Mesenchymal stem cell (in vitro differentiated cells and primary cell): ENCODE results near the gene PCSK6.

ENCODE experiments used
- DNase-seq: peaks from one replicate; pipeline ENCODE4 v3.0.0-alpha.2; 2013
- H2AFZ ChIP-seq: one replicate; pipeline ENCODE4 v1.6.1; 2013; ENCODE audit warnings: low read depth, mild to moderate bottlenecking, control low read depth, inconsistent platforms, low read length, moderate library complexity
- H2AK5ac ChIP-seq: 2 replicates; pipeline ENCODE4 v1.6.1; 2013; ENCODE audit warnings: low read length, moderate library complexity, mild to moderate bottlenecking, inconsistent platforms; ENCODE audit not compliant: severe bottlenecking
- H2BK120ac ChIP-seq: one replicate; pipeline ENCODE4 v1.6.1; 2013; ENCODE audit warnings: low read depth, mild to moderate bottlenecking, inconsistent platforms, low read length, moderate library complexity
- H2BK12ac ChIP-seq, 2 experiments: one replicate each; pipeline ENCODE4 v1.6.1; 2013; ENCODE audit warnings: inconsistent platforms in 2 of 2, low read length in 2 of 2, mild to moderate bottlenecking in 2 of 2, moderate library complexity in 2 of 2, control low read depth in 1 of 2
- H2BK15ac ChIP-seq: one replicate; pipeline ENCODE4 v1.6.1; 2013; ENCODE audit warnings: mild to moderate bottlenecking, low read depth, inconsistent platforms; ENCODE audit not compliant: poor library complexity, severe bottlenecking
- H2BK5ac ChIP-seq: 2 replicates; pipeline ENCODE4 v1.6.1; 2013; ENCODE audit warnings: low read depth, mild to moderate bottlenecking, low read length, control low read depth, inconsistent platforms; ENCODE audit not compliant: poor library complexity, severe bottlenecking
- H3K14ac ChIP-seq, 2 experiments: one replicate each; pipeline ENCODE4 v1.6.1; 2013; ENCODE audit warnings: inconsistent platforms in 2 of 2, low read length in 2 of 2, control low read depth in 1 of 2, mild to moderate bottlenecking in 1 of 2, moderate library complexity in 1 of 2
- H3K18ac ChIP-seq, 2 experiments: one replicate each; pipeline ENCODE4 v1.6.1; 2013; ENCODE audit warnings: inconsistent platforms in 2 of 2, low read length in 2 of 2, control low read depth in 1 of 2, low read depth in 1 of 2, mild to moderate bottlenecking in 1 of 2
- H3K23ac ChIP-seq, 2 experiments: one replicate each; pipeline ENCODE4 v1.6.1; 2013; ENCODE audit warnings: inconsistent platforms in 2 of 2, low read length in 2 of 2, mild to moderate bottlenecking in 2 of 2, moderate library complexity in 2 of 2, control low read depth in 1 of 2
- H3K27ac ChIP-seq: 2 replicates; pipeline ENCODE4 v1.5.1; 2013; ENCODE audit warnings: mild to moderate bottlenecking, moderate library complexity, low read length, control low read depth, inconsistent platforms; ENCODE audit not compliant: poor library complexity, severe bottlenecking
- H3K27me3 ChIP-seq, 2 experiments: 2 replicates each; pipeline versions ENCODE4 v1.6.1 to v1.7.0; 2013; ENCODE audit warnings: low read length in 2 of 2, mild to moderate bottlenecking in 2 of 2, moderate library complexity in 2 of 2, control low read depth in 1 of 2, inconsistent platforms in 1 of 2; ENCODE audit not compliant: control insufficient read depth in 1 of 2, insufficient read depth in 1 of 2
- H3K36me3 ChIP-seq, 2 experiments: 2 replicates each; pipeline versions ENCODE4 v1.6.1 to v1.7.0; 2013; ENCODE audit warnings: low read length in 2 of 2, control low read depth in 1 of 2, inconsistent platforms in 1 of 2, low read depth in 1 of 2, mild to moderate bottlenecking in 1 of 2; ENCODE audit not compliant: insufficient read depth in 2 of 2, control insufficient read depth in 1 of 2
- H3K4ac ChIP-seq, 2 experiments: one replicate each; pipeline ENCODE4 v1.6.1; 2013; ENCODE audit warnings: inconsistent platforms in 2 of 2, low read length in 2 of 2, mild to moderate bottlenecking in 2 of 2, moderate library complexity in 2 of 2, control low read depth in 1 of 2, low read depth in 1 of 2
- H3K4me1 ChIP-seq: 2 replicates; pipeline ENCODE4 v1.6.1; 2013; ENCODE audit warnings: low read depth, low read length, control low read depth; ENCODE audit not compliant: control insufficient read depth, insufficient read depth
- H3K4me2 ChIP-seq: 2 replicates; pipeline ENCODE4 v1.6.1; 2013; ENCODE audit warnings: low read length, mild to moderate bottlenecking, inconsistent platforms; ENCODE audit not compliant: poor library complexity, severe bottlenecking
- H3K4me3 ChIP-seq, 2 experiments: 2 replicates each; pipeline versions ENCODE4 v1.5.1 to v1.7.0; 2013; ENCODE audit warnings: low read length in 2 of 2, mild to moderate bottlenecking in 2 of 2, control low read depth in 1 of 2, low read depth in 1 of 2; ENCODE audit not compliant: insufficient read depth in 1 of 2
- H3K79me1 ChIP-seq: replicated peaks from 2 replicates; pipeline ENCODE4 v1.6.1; 2013; ENCODE audit warnings: mild to moderate bottlenecking, control low read depth, low read length, inconsistent platforms; ENCODE audit not compliant: poor library complexity, severe bottlenecking
- H3K9ac ChIP-seq: 2 replicates; pipeline ENCODE4 v1.7.0; 2013; ENCODE audit warnings: mild to moderate bottlenecking, low read length, moderate library complexity
- H3K9me3 ChIP-seq: 2 replicates; pipeline ENCODE4 v1.7.0; 2013; ENCODE audit warnings: mild to moderate bottlenecking, low read length; ENCODE audit not compliant: control insufficient read depth
- H4K8ac ChIP-seq: one replicate; pipeline ENCODE4 v1.6.1; 2013; ENCODE audit warnings: inconsistent platforms, mild to moderate bottlenecking, low read length, moderate library complexity
- H4K91ac ChIP-seq: one replicate; pipeline ENCODE4 v1.6.1; 2013; ENCODE audit warnings: mild to moderate bottlenecking, low read length, inconsistent platforms
- WGBS: methylation state at CpG from one replicate; pipeline ENCODE4 v1.1.7; 2013; ENCODE audit warnings: mixed read lengths; 5-methylcytosine and 5-hydroxymethylcytosine counted together

The PCSK6 gene

DNA sequence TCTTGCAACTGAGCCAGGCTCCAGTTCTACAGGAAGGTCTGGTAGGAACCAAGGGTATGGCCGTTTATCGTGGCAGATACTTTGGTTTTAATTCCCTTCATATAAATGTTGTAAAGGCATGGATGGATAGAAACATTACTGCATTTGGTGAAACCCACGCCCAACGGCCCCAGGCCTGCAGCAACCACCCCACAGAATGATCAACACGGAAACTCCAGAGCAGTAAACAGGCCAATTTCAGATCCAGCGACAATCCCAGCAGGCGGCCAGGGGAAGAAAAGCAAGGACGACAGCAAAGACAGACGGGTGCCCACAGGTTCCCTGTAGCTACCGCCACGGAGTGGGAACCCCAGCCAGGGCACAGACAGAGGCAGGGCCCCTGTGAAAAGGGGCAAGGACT lies 32.6 kb upstream of the PCSK6 start:
- whole genome bisulfite sequencing, result 73% methylated on average over 11 of the region's 11 CpGs

GRCh38 chr15:101521591-101521990 lies 32.1 kb upstream of the PCSK6 start:
- Histone ChIP-seq H2BK15ac (no peak overlapping the region), H3K4me1 (no peaks in the 10 kb centered on the region), H3K4ac (no peak overlapping the region), H2AK5ac (no peak overlapping the region), H2BK5ac (no peak overlapping the region), H2BK120ac (no peak overlapping the region), H4K8ac (no peak overlapping the region), H2BK12ac (no peak overlapping the region), H3K27me3 (peaks cover 23 to 32% of the 10 kb centered on the region in 2 experiments), H3K79me1 (no peaks in the 10 kb centered on the region), H3K36me3 (no peaks in the 10 kb centered on the region), H3K4me3 (no peak overlapping the region), H3K18ac (no peak overlapping the region), H3K4me2 (no peak overlapping the region), H4K91ac (no peak overlapping the region), H3K27ac (no peak overlapping the region), H3K23ac (no peak overlapping the region), H3K9ac (no peak overlapping the region), H3K9me3 (peaks cover 43% of the 10 kb centered on the region), H3K14ac (no peak overlapping the region), H2AFZ (no peak overlapping the region)
- WGBS, result 7% methylated on average over 3 of the region's 5 CpGs
- DNase-seq, result peak; percentile 40

More for the DNA sequence above, 32.6 kb upstream of the PCSK6 start:
- peak overlapping the region in 1 of 2 experiments; percentile 86 for H2BK12ac ChIP-seq
- H4K8ac ChIP-seq, result peak overlapping the region; percentile 3
- H3K9ac ChIP-seq, result no peak overlapping the region
- peaks cover 38% of the 10 kb centered on the region for H3K9me3 ChIP-seq
- H3K4ac ChIP-seq, result peak overlapping the region in 1 of 2 experiments; percentile 32
- no peaks in the 10 kb centered on the region for H3K79me1 ChIP-seq
- DNase-seq, result no peak
- peaks cover 23 to 35% of the 10 kb centered on the region in 2 experiments for H3K27me3 ChIP-seq
- no peak overlapping the region for H3K4me2 ChIP-seq
- no peaks in the 10 kb centered on the region for H3K36me3 ChIP-seq
- H2BK15ac ChIP-seq, result no peak overlapping the region
- H3K23ac ChIP-seq, result no peak overlapping the region
- H3K4me1 ChIP-seq, result no peaks in the 10 kb centered on the region
- H2BK5ac ChIP-seq, result no peak overlapping the region
- H3K4me3 ChIP-seq, result no peak overlapping the region
- H4K91ac ChIP-seq, result peak overlapping the region; percentile 6
- H2BK120ac ChIP-seq, result no peak overlapping the region
- peak overlapping the region in 1 of 2 experiments; percentile 11 for H3K18ac ChIP-seq
- H3K27ac ChIP-seq, result no peak overlapping the region
- H2AK5ac ChIP-seq, result no peak overlapping the region
- H3K14ac ChIP-seq, result no peak overlapping the region
- H2AFZ ChIP-seq, result no peak overlapping the region

GRCh38 chr15:101521069-101521468 lies 31.6 kb upstream of the PCSK6 start:
- no peaks in the 10 kb centered on the region for H3K36me3 ChIP-seq
- no peak overlapping the region for H3K4me3 ChIP-seq
- no peak overlapping the region for H2BK12ac ChIP-seq
- DNase-seq, result no peak
- H3K27me3 ChIP-seq, result peaks cover 23 to 28% of the 10 kb centered on the region in 2 experiments
- no peak overlapping the region for H3K18ac ChIP-seq
- H4K8ac ChIP-seq, result no peak overlapping the region
- H3K14ac ChIP-seq, result no peak overlapping the region
- H2AK5ac ChIP-seq, result no peak overlapping the region
- no peaks in the 10 kb centered on the region for H3K4me1 ChIP-seq
- no peak overlapping the region for H2BK5ac ChIP-seq
- no peak overlapping the region for H2BK120ac ChIP-seq
- peak overlapping the region; percentile 29 for H3K4me2 ChIP-seq
- H3K9me3 ChIP-seq, result peaks cover 48% of the 10 kb centered on the region
- no peak overlapping the region for H4K91ac ChIP-seq
- H2BK15ac ChIP-seq, result no peak overlapping the region
- H2AFZ ChIP-seq, result no peak overlapping the region
- H3K9ac ChIP-seq, result no peak overlapping the region
- H3K4ac ChIP-seq, result peak overlapping the region in 1 of 2 experiments; percentile 87
- no peaks in the 10 kb centered on the region for H3K79me1 ChIP-seq
- no peak overlapping the region for H3K27ac ChIP-seq
- 93% methylated on average over 2 of the region's 3 CpGs for WGBS
- no peak overlapping the region for H3K23ac ChIP-seq

DNA sequence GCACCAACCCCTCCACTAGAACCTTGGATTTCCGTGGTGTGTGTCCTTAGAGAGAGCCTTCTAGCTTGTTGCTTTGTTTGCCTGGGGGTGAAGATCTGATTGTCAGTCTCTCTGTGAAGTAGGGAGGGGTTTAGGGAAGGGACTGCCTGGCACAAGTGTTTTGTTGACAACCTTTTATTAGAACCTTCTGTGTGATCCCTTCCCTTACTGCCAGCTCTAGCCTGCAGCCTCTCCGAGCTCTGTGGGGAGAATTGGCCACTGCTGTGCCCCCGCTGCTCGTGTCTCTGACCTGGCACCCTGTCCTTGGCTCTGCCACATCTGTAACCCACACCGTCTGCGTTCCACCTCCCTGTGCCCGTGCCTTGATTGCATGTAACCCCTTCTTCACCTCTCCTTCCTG lies 30.9 kb upstream of the PCSK6 start:
- no peak for DNase-seq
- no peak overlapping the region for H3K9ac ChIP-seq
- peak overlapping the region; percentile 66 for H4K91ac ChIP-seq
- H3K27me3 ChIP-seq, result peaks cover 23 to 28% of the 10 kb centered on the region in 2 experiments
- no peak overlapping the region for H2AK5ac ChIP-seq
- no peak overlapping the region for H3K23ac ChIP-seq
- H3K14ac ChIP-seq, result peak overlapping the region in 1 of 2 experiments; percentile 70
- no peaks in the 10 kb centered on the region for H3K36me3 ChIP-seq
- H3K79me1 ChIP-seq, result no peaks in the 10 kb centered on the region
- peaks cover 55% of the 10 kb centered on the region for H3K9me3 ChIP-seq
- H3K4me1 ChIP-seq, result no peaks in the 10 kb centered on the region
- peak overlapping the region; percentile 50 to 54 for H3K4ac ChIP-seq
- H2BK120ac ChIP-seq, result no peak overlapping the region
- H3K4me3 ChIP-seq, result no peak overlapping the region
- H3K27ac ChIP-seq, result no peak overlapping the region
- peak overlapping the region; percentile 77 for H2BK15ac ChIP-seq
- H3K18ac ChIP-seq, result peak overlapping the region in 1 of 2 experiments; percentile 43
- H4K8ac ChIP-seq, result peak overlapping the region; percentile 55
- H2AFZ ChIP-seq, result no peak overlapping the region
- no peak overlapping the region for H3K4me2 ChIP-seq
- H2BK12ac ChIP-seq, result peak overlapping the region; percentile 88 to 96
- WGBS, result 77% methylated on average over 4 of the region's 7 CpGs
- H2BK5ac ChIP-seq, result no peak overlapping the region
